K562 (cell line): ENCODE data around the gene DIPK1B.
A peak's percentile ranks its signal among the peaks of the same experiment; 100 is the strongest.

ENCODE experiments used
- CTCF ChIP-seq, 3 experiments: IDR thresholded peaks in 2 of 3; conservative IDR thresholded peaks in 1 of 3; 2 replicates each; pipeline ENCODE4 v1.5.1; 2011 to 2012; ENCODE audit warnings: low read length in 3 of 3, mild to moderate bottlenecking in 3 of 3, control low read depth in 2 of 3, improper control_type of control experiment in 1 of 3, inconsistent platforms in 1 of 3, low read depth in 1 of 3, mixed read lengths in 1 of 3, moderate library complexity in 1 of 3; ENCODE audit not compliant: insufficient read depth in 2 of 3
- POLR3G ChIP-seq: IDR thresholded peaks from 2 replicates; pipeline ENCODE4 v1.6.1; 2011; ENCODE audit not compliant: insufficient read length, insufficient replicate concordance; ENCODE audit errors: extremely low read depth
- REST ChIP-seq, 2 experiments: fragments of 450-650 bp; formaldehyde crosslinking in 1 of 2; IDR thresholded peaks; 2 replicates each; pipeline versions ENCODE4 v1.4.0 to v1.6.1; 2014 to 2020; ENCODE audit warnings: mild to moderate bottlenecking in 2 of 2, borderline replicate concordance in 1 of 2, low read depth in 1 of 2

- peak; percentile 20; the same call in 1 of the 2 replicates for TF ChIP-seq REST (IDR thresholded peaks at IDR 0.05; ENCODE audit: borderline replicate concordance)
- TF ChIP-seq REST (CRISPR knock-in tag; IDR thresholded peaks at IDR 0.05; ENCODE audit: low read depth): peak; percentile 76; the same call in 1 of the 2 replicates
- no peak for TF ChIP-seq POLR3G
- peak in 2 of 3 experiments; percentile 43 to 93; a peak in 5 of 6 replicates for TF ChIP-seq CTCF (IDR thresholded peaks at IDR 0.05 in 2 of 3, conservative IDR thresholded peaks at IDR 0.05 in 1 of 3; ENCODE audit: insufficient read depth in 2 of 3, low read depth in 1 of 3, low read length in 3 of 3)
These were observed 47.2 kb upstream of the DIPK1B start for GRCh38 chr9:136665111-136665703.
